Epithelial cell of esophagus (primary cell): ENCODE measurements around the gene MAPK12.

Experiments
- DNase-seq: peaks from one replicate; pipeline ENCODE4 v3.0.0; 2010; ENCODE audit warnings: low read depth
- H3K4me3 ChIP-seq: 2 replicates; pipeline ENCODE4 v1.5.1; 2011; ENCODE audit warnings: mild to moderate bottlenecking, low read length, control low read depth
- TF ChIP-seq, protein P1 (sequence below): IDR thresholded peaks from 2 replicates; pipeline ENCODE4 v1.5.1; 2011; ENCODE audit warnings: low read depth, mild to moderate bottlenecking, low read length, control low read depth, inconsistent platforms; ENCODE audit not compliant: insufficient read depth; ENCODE audit errors: missing control alignments

Gene MAPK12

GRCh38 chr22:50250555-50251476 lies 10.7 kb downstream of the MAPK12 start, which contains the start of gene HDAC10:
TSS of gene HDAC10 (minus strand) at chr22:50251265. CDS start at chr22:50251032, 233 bp downstream.
- H3K4me3 ChIP-seq = peak within 1 kb of the TSS; percentile 74
- TF ChIP-seq, protein P1, sequence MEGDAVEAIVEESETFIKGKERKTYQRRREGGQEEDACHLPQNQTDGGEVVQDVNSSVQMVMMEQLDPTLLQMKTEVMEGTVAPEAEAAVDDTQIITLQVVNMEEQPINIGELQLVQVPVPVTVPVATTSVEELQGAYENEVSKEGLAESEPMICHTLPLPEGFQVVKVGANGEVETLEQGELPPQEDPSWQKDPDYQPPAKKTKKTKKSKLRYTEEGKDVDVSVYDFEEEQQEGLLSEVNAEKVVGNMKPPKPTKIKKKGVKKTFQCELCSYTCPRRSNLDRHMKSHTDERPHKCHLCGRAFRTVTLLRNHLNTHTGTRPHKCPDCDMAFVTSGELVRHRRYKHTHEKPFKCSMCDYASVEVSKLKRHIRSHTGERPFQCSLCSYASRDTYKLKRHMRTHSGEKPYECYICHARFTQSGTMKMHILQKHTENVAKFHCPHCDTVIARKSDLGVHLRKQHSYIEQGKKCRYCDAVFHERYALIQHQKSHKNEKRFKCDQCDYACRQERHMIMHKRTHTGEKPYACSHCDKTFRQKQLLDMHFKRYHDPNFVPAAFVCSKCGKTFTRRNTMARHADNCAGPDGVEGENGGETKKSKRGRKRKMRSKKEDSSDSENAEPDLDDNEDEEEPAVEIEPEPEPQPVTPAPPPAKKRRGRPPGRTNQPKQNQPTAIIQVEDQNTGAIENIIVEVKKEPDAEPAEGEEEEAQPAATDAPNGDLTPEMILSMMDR = no peak
- DNase-seq = peak; percentile 83

GRCh38 chr22:50250249-50250554 lies 11.3 kb downstream of the MAPK12 start:
- TF ChIP-seq, protein P1 = no peak
- peak overlapping the region; percentile 74 for H3K4me3 ChIP-seq
- DNase-seq = no peak

GRCh38 chr22:50249341-50250248 lies 11.9 kb downstream of the MAPK12 start:
- no peak overlapping the region for H3K4me3 ChIP-seq
- TF ChIP-seq, protein P1 = no peak
- no peak for DNase-seq

GRCh38 chr22:50248196-50249081 lies 13.0 kb downstream of the MAPK12 start:
- no peak for DNase-seq
- no peak overlapping the region for H3K4me3 ChIP-seq
- TF ChIP-seq, protein P1 = no peak

DNA sequence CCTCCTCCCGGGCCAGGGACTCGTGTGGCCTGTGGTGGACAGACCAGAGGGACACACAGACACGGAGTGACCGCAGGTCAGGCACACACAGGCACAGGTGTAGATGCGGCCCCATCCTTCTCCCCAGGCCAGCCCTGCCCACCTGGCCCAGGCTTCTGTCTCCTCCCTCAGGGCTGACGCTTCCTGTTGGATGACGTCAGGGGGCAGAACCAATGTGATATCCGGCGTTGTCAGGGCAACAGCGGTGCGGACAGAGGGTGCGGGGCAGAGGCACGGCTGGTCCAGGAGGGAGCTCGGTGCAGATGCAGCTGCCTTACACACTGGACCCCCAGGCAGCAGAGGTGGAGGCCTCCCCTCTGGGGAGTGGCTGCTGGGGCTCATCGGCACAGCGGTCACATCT lies 13.7 kb downstream of the MAPK12 start:
- H3K4me3 ChIP-seq = no peak overlapping the region
- TF ChIP-seq, protein P1 = no peak
- DNase-seq = peak; percentile 78

DNA sequence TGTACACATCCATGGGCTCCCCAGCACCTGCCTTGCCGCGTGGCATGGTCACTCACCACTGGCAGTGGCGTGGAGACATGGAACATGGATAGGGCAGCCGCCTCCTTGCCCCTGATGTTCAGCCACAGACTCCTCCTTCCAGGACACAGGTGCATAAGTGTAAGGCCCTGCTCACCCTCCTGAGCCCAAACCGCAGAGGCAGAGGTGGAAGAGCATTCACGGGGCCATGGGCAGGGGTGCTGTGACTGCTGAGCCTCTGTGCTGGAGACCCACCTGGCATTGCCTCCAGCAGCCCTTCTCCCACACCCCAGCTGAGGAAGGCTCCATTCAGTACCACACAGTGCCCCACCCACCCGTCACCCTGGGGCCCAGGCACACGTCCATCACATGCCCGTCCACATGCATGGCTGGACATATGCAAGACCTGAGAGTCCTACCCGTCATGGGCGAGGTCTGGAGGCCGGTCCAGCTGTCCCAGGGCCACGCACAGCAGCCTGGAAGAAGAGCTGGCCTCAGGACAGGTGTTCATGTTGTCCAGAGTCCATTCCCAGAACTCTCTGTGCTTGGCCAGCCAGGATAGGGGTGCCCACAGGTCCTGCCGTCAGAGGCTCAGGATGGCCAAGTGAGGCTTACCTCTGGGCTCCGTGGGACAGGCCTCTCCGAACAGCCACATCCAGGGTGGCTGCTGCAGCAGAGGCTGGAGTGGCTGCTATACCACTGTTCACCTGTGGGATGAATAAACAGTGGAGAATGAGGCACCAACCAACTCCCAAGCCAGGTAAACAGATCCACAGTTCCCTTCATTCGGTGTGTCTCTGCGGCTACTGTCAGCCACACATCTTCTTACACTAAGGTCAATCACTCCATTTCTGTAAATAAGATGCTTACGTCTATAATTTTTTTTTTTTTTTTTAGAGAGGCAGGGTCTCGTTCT lies 15.0 kb downstream of the MAPK12 start:
- peak; percentile 26 for DNase-seq
- TF ChIP-seq, protein P1 = peak; percentile 32
- H3K4me3 ChIP-seq = no peak overlapping the region
